Measurements from ENCODE around the gene DYNC2I2. TPM values are rescaled to one million over a fixed set of nuclear protein-coding genes. Genes with fewer than 3 reads are reported as not detected.

The DYNC2I2 gene
- total RNA-seq, 2 experiments from 2014 or later, result 51.5 to 53.5 TPM

GRCh38 chr9:128632486-128632885 lies 24.2 kb downstream of the DYNC2I2 start:
- POLR2A ChIA-PET, result interaction anchor here (1.0 to 1.4 kb wide), 2 partner anchors 17 to 79 kb away, joined by 3 to 5 read pairs; no protein-coding TSS in a partner anchor
- DNase-seq, result no peak
- Mint-ChIP-seq H3K36me3 (ENCODE audit: low read depth) (peaks cover 50% of the 10 kb centered on the region), H3K4me3 (no peak overlapping the region), H3K27ac (no peak overlapping the region), H3K9me3 (no peaks in the 10 kb centered on the region), H3K4me1 (no peaks in the 10 kb centered on the region), H3K27me3 (no peaks in the 10 kb centered on the region)
- CTCF ChIA-PET, result no interaction called here

GRCh38 chr9:128632066-128632465 lies 24.6 kb downstream of the DYNC2I2 start:
- H3K27me3 Mint-ChIP-seq, result no peaks in the 10 kb centered on the region
- no peaks in the 10 kb centered on the region for H3K4me1 Mint-ChIP-seq
- ChIA-PET POLR2A (interaction anchor here (1.0 kb wide), 1 partner anchor 17 kb away, joined by 3 read pairs; no protein-coding TSS in a partner anchor), CTCF (no interaction called here)
- no peak overlapping the region for H3K4me3 Mint-ChIP-seq
- no peak overlapping the region for H3K27ac Mint-ChIP-seq
- H3K36me3 Mint-ChIP-seq (ENCODE audit: low read depth), result peaks cover 52% of the 10 kb centered on the region
- no peak for DNase-seq
- no peaks in the 10 kb centered on the region for H3K9me3 Mint-ChIP-seq

- POLR2A ChIA-PET, result no interaction called here
- Mint-ChIP-seq H3K4me3 (no peak overlapping the region), H3K27me3 (no peaks in the 10 kb centered on the region), H3K9me3 (no peaks in the 10 kb centered on the region), H3K4me1 (no peaks in the 10 kb centered on the region), H3K36me3 (ENCODE audit: low read depth) (peaks cover 56% of the 10 kb centered on the region), H3K27ac (no peak overlapping the region)
- DNase-seq, result no peak
- CTCF ChIA-PET, result interaction anchor here (0.6 kb wide), 1 partner anchor 209 kb away, joined by 3 read pairs; no protein-coding TSS in a partner anchor
Measured at GRCh38 chr9:128631636-128632035, 25.0 kb downstream of the DYNC2I2 start.

GRCh38 chr9:128629852-128630545 lies 26.6 kb downstream of the DYNC2I2 start:
- peaks cover 71% of the 10 kb centered on the region for H3K36me3 Mint-ChIP-seq (ENCODE audit: low read depth)
- POLR2A ChIA-PET, result no interaction called here
- H3K27ac Mint-ChIP-seq, result no peak overlapping the region

GRCh38 chr9:128629136-128629535 lies 27.5 kb downstream of the DYNC2I2 start:
- H3K36me3 Mint-ChIP-seq (ENCODE audit: low read depth), result peaks cover 79% of the 10 kb centered on the region
- H3K4me3 Mint-ChIP-seq, result no peak overlapping the region
- no peaks in the 10 kb centered on the region for H3K27me3 Mint-ChIP-seq
- ChIA-PET CTCF (no interaction called here), POLR2A (no interaction called here)
- no peak overlapping the region for H3K27ac Mint-ChIP-seq
- H3K9me3 Mint-ChIP-seq, result no peaks in the 10 kb centered on the region
- no peaks in the 10 kb centered on the region for H3K4me1 Mint-ChIP-seq
- no peak for DNase-seq

More at GRCh38 chr9:128629852-128630545, 26.6 kb downstream of the DYNC2I2 start:
- Mint-ChIP-seq H3K4me3 (no peak overlapping the region), H3K4me1 (no peaks in the 10 kb centered on the region), H3K27me3 (no peaks in the 10 kb centered on the region), H3K9me3 (no peaks in the 10 kb centered on the region)
- CTCF ChIA-PET, result no interaction called here
- no peak for DNase-seq

- Mint-ChIP-seq H3K27me3 (no peaks in the 10 kb centered on the region), H3K36me3 (ENCODE audit: low read depth) (peaks cover 75% of the 10 kb centered on the region), H3K4me3 (no peak overlapping the region), H3K4me1 (no peaks in the 10 kb centered on the region), H3K9me3 (no peaks in the 10 kb centered on the region), H3K27ac (no peak overlapping the region)
- ChIA-PET POLR2A (no interaction called here), CTCF (no interaction called here)
- no peak for DNase-seq
Measured at GRCh38 chr9:128628471-128629048, 28.1 kb downstream of the DYNC2I2 start.

- H3K27ac Mint-ChIP-seq, result no peak overlapping the region
- POLR2A ChIA-PET, result no interaction called here
Measured at GRCh38 chr9:128627906-128628305, 28.7 kb downstream of the DYNC2I2 start.

GRCh38 chr9:128627127-128627715 lies 29.4 kb downstream of the DYNC2I2 start:
- H3K4me3 Mint-ChIP-seq, result no peak overlapping the region
- ChIA-PET CTCF (interaction anchor here (0.6 kb wide), 1 partner anchor 191 kb away, joined by 3 read pairs; the partner anchor contains the start of gene ENDOG), POLR2A (no interaction called here)
- no peaks in the 10 kb centered on the region for H3K4me1 Mint-ChIP-seq
- no peak for DNase-seq
- H3K9me3 Mint-ChIP-seq, result no peaks in the 10 kb centered on the region
- H3K27me3 Mint-ChIP-seq, result no peaks in the 10 kb centered on the region
- H3K36me3 Mint-ChIP-seq (ENCODE audit: low read depth), result peaks cover 63% of the 10 kb centered on the region
- no peak overlapping the region for H3K27ac Mint-ChIP-seq

More at GRCh38 chr9:128627906-128628305, 28.7 kb downstream of the DYNC2I2 start:
- CTCF ChIA-PET, result interaction anchor here (0.6 kb wide), 1 partner anchor 190 kb away, joined by 3 read pairs; the partner anchor contains the start of gene ENDOG
- Mint-ChIP-seq H3K9me3 (no peaks in the 10 kb centered on the region), H3K27me3 (no peaks in the 10 kb centered on the region), H3K4me3 (no peak overlapping the region), H3K4me1 (no peaks in the 10 kb centered on the region), H3K36me3 (ENCODE audit: low read depth) (peaks cover 70% of the 10 kb centered on the region)
- DNase-seq, result no peak

- H3K27ac Mint-ChIP-seq, result no peak overlapping the region
- peaks cover 64% of the 10 kb centered on the region for H3K36me3 Mint-ChIP-seq (ENCODE audit: low read depth)
- POLR2A ChIA-PET, result interaction anchor here (0.5 to 1.0 kb wide), 2 partner anchors 98 to 149 kb away, joined by 3 read pairs; partner anchors contain the start of gene ZDHHC12
Measured at GRCh38 chr9:128626181-128626580, 30.5 kb downstream of the DYNC2I2 start.

GRCh38 chr9:128625391-128626146 lies 31.1 kb downstream of the DYNC2I2 start:
- peaks cover 70% of the 10 kb centered on the region for H3K36me3 Mint-ChIP-seq (ENCODE audit: low read depth)
- ChIA-PET CTCF (no interaction called here), POLR2A (interaction anchor here (0.5 to 1.1 kb wide), 3 partner anchors 99 to 204 kb away, joined by 3 read pairs; partner anchors contain the start of genes SPOUT1 and ZDHHC12)
- H3K9me3 Mint-ChIP-seq, result no peaks in the 10 kb centered on the region
- no peaks in the 10 kb centered on the region for H3K27me3 Mint-ChIP-seq
- peak overlapping the region; percentile 49 for H3K27ac Mint-ChIP-seq
- no peaks in the 10 kb centered on the region for H3K4me1 Mint-ChIP-seq
- no peak for DNase-seq
- no peak overlapping the region for H3K4me3 Mint-ChIP-seq

More at GRCh38 chr9:128626181-128626580, 30.5 kb downstream of the DYNC2I2 start:
- CTCF ChIA-PET, result no interaction called here
- Mint-ChIP-seq H3K9me3 (no peaks in the 10 kb centered on the region), H3K27me3 (no peaks in the 10 kb centered on the region), H3K4me3 (no peak overlapping the region), H3K4me1 (no peaks in the 10 kb centered on the region)
- no peak for DNase-seq

GRCh38 chr9:128624566-128624965 lies 32.1 kb downstream of the DYNC2I2 start:
- ChIA-PET CTCF (no interaction called here), POLR2A (interaction anchor here (1.0 kb wide), 1 partner anchor 9 kb away, joined by 3 read pairs; no protein-coding TSS in a partner anchor)
- DNase-seq, result no peak
- Mint-ChIP-seq H3K9me3 (no peaks in the 10 kb centered on the region), H3K4me3 (no peak overlapping the region), H3K36me3 (ENCODE audit: low read depth) (peaks cover 70% of the 10 kb centered on the region), H3K27ac (no peak overlapping the region), H3K4me1 (no peaks in the 10 kb centered on the region), H3K27me3 (no peaks in the 10 kb centered on the region)

- Mint-ChIP-seq H3K4me3 (no peak overlapping the region), H3K9me3 (no peaks in the 10 kb centered on the region), H3K27ac (no peak overlapping the region), H3K27me3 (no peaks in the 10 kb centered on the region), H3K36me3 (ENCODE audit: low read depth) (peaks cover 73% of the 10 kb centered on the region), H3K4me1 (no peaks in the 10 kb centered on the region)
- ChIA-PET POLR2A (no interaction called here), CTCF (interaction anchor here (0.6 kb wide), 1 partner anchor 13 kb away, joined by 4 read pairs; no protein-coding TSS in a partner anchor)
- DNase-seq, result no peak
Measured at GRCh38 chr9:128621730-128622455, 34.8 kb downstream of the DYNC2I2 start.
